DOHH2 (cell line): ENCODE results near the gene PASK.

Source experiments
- H3F3A ChIP-seq: fragments of 200-600 bp; sonication (generic), shearing (Covaris generic); 2 replicates; pipeline ENCODE4 v1.6.0; 2016; ENCODE audit warnings: antibody characterized with exemption, mild to moderate bottlenecking; ENCODE audit not compliant: control insufficient read depth, insufficient read depth
- H3K27ac ChIP-seq: fragments of 200-600 bp; sonication (generic); 2 replicates; pipeline ENCODE4 v1.5.1; 2014; ENCODE audit warnings: low read depth, mild to moderate bottlenecking, low read length, moderate library complexity
- H3K27me3 ChIP-seq: fragments of 200-600 bp; sonication (generic); 2 replicates; pipeline ENCODE4 v1.6.1; 2014; ENCODE audit warnings: mild to moderate bottlenecking, low read length, mixed read lengths; ENCODE audit not compliant: control insufficient read depth
- H3K36me3 ChIP-seq: fragments of 200-600 bp; sonication (generic); 2 replicates; pipeline ENCODE4 v1.6.1; 2014; ENCODE audit warnings: mild to moderate bottlenecking, low read length, moderate library complexity, mixed read lengths; ENCODE audit not compliant: control insufficient read depth
- H3K4me1 ChIP-seq: fragments of 200-600 bp; sonication (generic); 2 replicates; pipeline ENCODE4 v1.6.1; 2014; ENCODE audit warnings: mild to moderate bottlenecking, low read length, mixed read lengths; ENCODE audit not compliant: control insufficient read depth
- H3K4me2 ChIP-seq: fragments of 200-600 bp; sonication (generic); 2 replicates; pipeline ENCODE4 v1.6.0; 2014; ENCODE audit warnings: mild to moderate bottlenecking, low read length, moderate library complexity
- H3K4me3 ChIP-seq: fragments of 200-600 bp; sonication (generic); 2 replicates; pipeline ENCODE4 v1.5.1; 2014; ENCODE audit warnings: mild to moderate bottlenecking, low read length, mixed read lengths
- H3K79me2 ChIP-seq: fragments of 200-600 bp; sonication (generic); 2 replicates; pipeline ENCODE4 v1.6.1; 2014; ENCODE audit warnings: mild to moderate bottlenecking, low read length, mixed read lengths; ENCODE audit not compliant: control insufficient read depth
- H3K9me2 ChIP-seq: fragments of 200-600 bp; sonication (generic); replicated peaks from 2 replicates; pipeline ENCODE4 v1.6.1; 2014; ENCODE audit warnings: mild to moderate bottlenecking, low read length, mixed read lengths; ENCODE audit not compliant: control insufficient read depth
- H3K9me3 ChIP-seq: fragments of 200-600 bp; sonication (generic); 2 replicates; pipeline ENCODE4 v1.6.1; 2014; ENCODE audit warnings: antibody characterized with exemption, low read length, mixed read lengths; ENCODE audit not compliant: control insufficient read depth, insufficient read depth
- H4K20me1 ChIP-seq: fragments of 200-600 bp; sonication (generic); 2 replicates; pipeline ENCODE4 v1.6.0; 2014; ENCODE audit warnings: low read depth, mild to moderate bottlenecking, antibody characterized with exemption, low read length, moderate library complexity; ENCODE audit not compliant: control insufficient read depth, insufficient read depth
- EZH2phosphoT487 ChIP-seq: fragments of 200-600 bp; sonication (generic); IDR thresholded peaks from 2 replicates; pipeline ENCODE4 v1.6.1; 2017; ENCODE audit warnings: borderline replicate concordance, mild to moderate bottlenecking, antibody characterized with exemption, low read length, moderate library complexity, mixed read lengths
- TF ChIP-seq, protein P1 (sequence below): fragments of 200-600 bp; sonication (generic); IDR thresholded peaks from one replicate; pipeline ENCODE4 v1.5.1; 2014; ENCODE audit warnings: antibody characterized with exemption, mild to moderate bottlenecking, low read depth, low read length; ENCODE audit not compliant: poor library complexity, severe bottlenecking

The PASK gene

DNA sequence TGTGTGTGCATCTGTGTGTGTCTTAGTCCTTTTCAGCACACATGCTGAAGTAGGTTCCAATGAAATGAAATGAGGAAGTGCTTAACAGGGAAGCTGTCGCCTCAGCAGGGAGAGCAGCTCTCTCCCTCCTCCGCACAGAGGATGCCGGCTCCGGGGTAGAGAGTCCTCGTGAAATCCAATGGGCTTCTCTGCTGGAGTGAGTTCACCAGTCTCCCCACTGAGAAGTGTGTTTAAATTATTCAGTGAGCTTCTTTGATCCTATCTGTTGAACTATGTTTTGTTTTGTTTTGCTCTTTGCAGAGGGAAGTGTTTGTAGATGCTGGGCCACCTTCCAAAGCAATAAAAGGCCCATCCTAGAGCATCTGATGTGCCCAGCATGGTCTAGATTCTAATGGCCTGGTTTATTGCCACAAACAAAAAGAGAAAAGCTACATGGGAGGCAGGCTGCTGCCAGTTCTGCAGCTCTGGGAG lies 7.7 kb upstream of the PASK start:
- Histone ChIP-seq H3K4me2 (no peak overlapping the region), H3K79me2 (peaks cover 16% of the 10 kb centered on the region), H3K27ac (no peak overlapping the region), H3K9me2 (no peaks in the 10 kb centered on the region), H3F3A (no peaks in the 10 kb centered on the region), H3K4me1 (no peaks in the 10 kb centered on the region; the same call in 1 of the 2 replicates), H3K36me3 (peaks cover 70% of the 10 kb centered on the region), H4K20me1 (no peaks in the 10 kb centered on the region), H3K4me3 (no peak overlapping the region), H3K27me3 (no peaks in the 10 kb centered on the region), H3K9me3 (no peaks in the 10 kb centered on the region)
- TF ChIP-seq, protein P1, sequence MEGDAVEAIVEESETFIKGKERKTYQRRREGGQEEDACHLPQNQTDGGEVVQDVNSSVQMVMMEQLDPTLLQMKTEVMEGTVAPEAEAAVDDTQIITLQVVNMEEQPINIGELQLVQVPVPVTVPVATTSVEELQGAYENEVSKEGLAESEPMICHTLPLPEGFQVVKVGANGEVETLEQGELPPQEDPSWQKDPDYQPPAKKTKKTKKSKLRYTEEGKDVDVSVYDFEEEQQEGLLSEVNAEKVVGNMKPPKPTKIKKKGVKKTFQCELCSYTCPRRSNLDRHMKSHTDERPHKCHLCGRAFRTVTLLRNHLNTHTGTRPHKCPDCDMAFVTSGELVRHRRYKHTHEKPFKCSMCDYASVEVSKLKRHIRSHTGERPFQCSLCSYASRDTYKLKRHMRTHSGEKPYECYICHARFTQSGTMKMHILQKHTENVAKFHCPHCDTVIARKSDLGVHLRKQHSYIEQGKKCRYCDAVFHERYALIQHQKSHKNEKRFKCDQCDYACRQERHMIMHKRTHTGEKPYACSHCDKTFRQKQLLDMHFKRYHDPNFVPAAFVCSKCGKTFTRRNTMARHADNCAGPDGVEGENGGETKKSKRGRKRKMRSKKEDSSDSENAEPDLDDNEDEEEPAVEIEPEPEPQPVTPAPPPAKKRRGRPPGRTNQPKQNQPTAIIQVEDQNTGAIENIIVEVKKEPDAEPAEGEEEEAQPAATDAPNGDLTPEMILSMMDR: no peak
- no peak for TF ChIP-seq EZH2phosphoT487

DNA sequence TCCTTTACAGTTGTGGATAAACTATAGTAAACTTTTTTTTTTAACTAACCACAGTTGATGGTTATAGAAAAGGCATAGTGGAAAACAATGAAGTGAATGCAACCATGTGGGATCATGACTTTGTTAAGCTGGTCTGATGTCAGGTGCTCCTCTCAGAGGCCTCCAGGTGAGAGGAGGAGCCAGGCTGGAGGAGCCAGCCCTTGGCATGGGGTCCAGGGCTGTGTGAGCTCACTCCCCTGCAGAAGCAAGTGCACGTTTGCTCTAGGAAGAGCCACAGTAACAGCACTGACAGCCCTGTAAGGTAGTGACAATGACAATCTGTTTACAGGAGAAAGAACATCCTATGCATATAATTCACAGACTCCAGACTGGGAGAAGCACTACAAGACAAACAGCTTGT lies 6.7 kb upstream of the PASK start:
- Histone ChIP-seq H3K36me3 (peaks cover 65% of the 10 kb centered on the region), H3K4me1 (peaks cover 10% of the 10 kb centered on the region), H3K9me2 (no peaks in the 10 kb centered on the region), H3F3A (no peaks in the 10 kb centered on the region), H3K4me3 (no peak overlapping the region), H3K27me3 (no peaks in the 10 kb centered on the region), H3K9me3 (no peaks in the 10 kb centered on the region), H4K20me1 (peaks cover 5% of the 10 kb centered on the region; the same call in 1 of the 2 replicates), H3K79me2 (peaks cover 27% of the 10 kb centered on the region), H3K4me2 (no peak overlapping the region), H3K27ac (no peak overlapping the region)
- TF ChIP-seq EZH2phosphoT487: no peak
- TF ChIP-seq, protein P1: no peak

DNA sequence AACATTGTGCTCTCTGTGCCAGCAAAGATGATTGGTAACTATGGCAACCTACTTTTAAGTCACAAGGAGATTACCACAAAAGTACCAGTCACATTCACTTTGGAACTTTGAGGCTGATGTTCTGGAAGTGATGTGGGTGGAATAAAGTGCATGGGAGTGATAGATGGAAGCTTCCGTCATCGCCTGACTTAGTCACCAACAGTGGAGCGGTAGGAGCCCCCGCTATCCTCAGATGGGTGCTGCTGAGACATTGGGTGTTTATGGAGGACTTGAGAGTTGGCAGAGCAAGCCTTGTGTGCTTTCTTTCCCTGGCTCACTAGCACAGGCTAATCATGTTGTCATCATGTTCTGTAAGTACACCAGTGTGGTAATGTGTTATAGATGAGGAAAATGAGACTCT lies 5.6 kb upstream of the PASK start:
- H3K4me2 ChIP-seq: no peak overlapping the region
- H3K79me2 ChIP-seq: peaks cover 32% of the 10 kb centered on the region
- H3K9me2 ChIP-seq: no peaks in the 10 kb centered on the region
- TF ChIP-seq, protein P1: no peak
- TF ChIP-seq EZH2phosphoT487: no peak
- H3K9me3 ChIP-seq: no peaks in the 10 kb centered on the region
- peaks cover 5% of the 10 kb centered on the region; the same call in 1 of the 2 replicates for H4K20me1 ChIP-seq
- no peaks in the 10 kb centered on the region for H3F3A ChIP-seq
- no peak overlapping the region for H3K27ac ChIP-seq
- no peaks in the 10 kb centered on the region for H3K27me3 ChIP-seq
- peaks cover 61% of the 10 kb centered on the region for H3K36me3 ChIP-seq
- no peak overlapping the region for H3K4me3 ChIP-seq
- H3K4me1 ChIP-seq: peaks cover 11% of the 10 kb centered on the region
